Stimulated activated CD8-positive, alpha-beta memory T cell treated with anti-CD3 and anti-CD28 coated beads, Interleukin-15, amount 100 ng/mL, for 48 hours (primary cell): Measurements from ENCODE around the gene ERBB2.
"Not testable (repeated sequence)": the region's sequence is repeated elsewhere in the genome, so short reads cannot be mapped to it uniquely, and the experiment has no call there.

Experiments used
- DNase-seq, 2 donors: peaks; one replicate each; pipeline ENCODE4 v3.0.0-alpha.2; 2020; ENCODE audit warnings: low read depth in 2 of 2

Gene ERBB2

GRCh38 chr17:39678340-39679116 is 21.3 kb upstream of the ERBB2 start:
- DNase-seq: no peak

- DNase-seq: no peak
Measured at GRCh38 chr17:39679521-39680192, 20.2 kb upstream of the ERBB2 start.

- DNase-seq: no peak
Measured at GRCh38 chr17:39683295-39683939, 16.4 kb upstream of the ERBB2 start.

- DNase-seq: no peak
Measured at GRCh38 chr17:39684369-39685192, 15.3 kb upstream of the ERBB2 start.

GRCh38 chr17:39687101-39687545 is 12.7 kb upstream of the ERBB2 start:
- DNase-seq: no peak

- peak; percentile 86 to 90 for DNase-seq
Measured at GRCh38 chr17:39687546-39688474, 12.1 kb upstream of the ERBB2 start, which contains the start of gene PGAP3. Gene PGAP3 (minus strand): TSS chr17:39688057. CDS start chr17:39688014, 43 bp downstream.

- no peak for DNase-seq
Measured at GRCh38 chr17:39688475-39688835, 11.4 kb upstream of the ERBB2 start.

- DNase-seq: no peak
Measured at GRCh38 chr17:39688945-39689344, 10.9 kb upstream of the ERBB2 start.

GRCh38 chr17:39694593-39694992 is 5.3 kb upstream of the ERBB2 start:
- DNase-seq: no peak

GRCh38 chr17:39695089-39695474 is 4.8 kb upstream of the ERBB2 start:
- no peak for DNase-seq

- no peak for DNase-seq
Measured at GRCh38 chr17:39696731-39697130, 3.1 kb upstream of the ERBB2 start.

GRCh38 chr17:39697961-39698360 is 1.9 kb upstream of the ERBB2 start:
- no peak for DNase-seq

GRCh38 chr17:39699157-39699817 is 577 bp upstream of the ERBB2 start:
- DNase-seq: not testable (repeated sequence)

- DNase-seq: no peak
Measured at GRCh38 chr17:39700148-39700987, 504 bp downstream of the ERBB2 start.

GRCh38 chr17:39701012-39701783 is 1.3 kb downstream of the ERBB2 start:
- DNase-seq: no peak

- DNase-seq: no peak
Measured at GRCh38 chr17:39701784-39702422, 2.0 kb downstream of the ERBB2 start.

- no peak for DNase-seq
Measured at GRCh38 chr17:39702901-39703893, 3.3 kb downstream of the ERBB2 start.
